ENCODE measurements around the gene TSPAN9. TPM values are rescaled to one million over a fixed set of nuclear protein-coding genes. Genes with fewer than 3 reads are reported as not detected.

Gene TSPAN9
- total RNA-seq, 1 experiment from 2014 or later, result 9.6 TPM

DNA sequence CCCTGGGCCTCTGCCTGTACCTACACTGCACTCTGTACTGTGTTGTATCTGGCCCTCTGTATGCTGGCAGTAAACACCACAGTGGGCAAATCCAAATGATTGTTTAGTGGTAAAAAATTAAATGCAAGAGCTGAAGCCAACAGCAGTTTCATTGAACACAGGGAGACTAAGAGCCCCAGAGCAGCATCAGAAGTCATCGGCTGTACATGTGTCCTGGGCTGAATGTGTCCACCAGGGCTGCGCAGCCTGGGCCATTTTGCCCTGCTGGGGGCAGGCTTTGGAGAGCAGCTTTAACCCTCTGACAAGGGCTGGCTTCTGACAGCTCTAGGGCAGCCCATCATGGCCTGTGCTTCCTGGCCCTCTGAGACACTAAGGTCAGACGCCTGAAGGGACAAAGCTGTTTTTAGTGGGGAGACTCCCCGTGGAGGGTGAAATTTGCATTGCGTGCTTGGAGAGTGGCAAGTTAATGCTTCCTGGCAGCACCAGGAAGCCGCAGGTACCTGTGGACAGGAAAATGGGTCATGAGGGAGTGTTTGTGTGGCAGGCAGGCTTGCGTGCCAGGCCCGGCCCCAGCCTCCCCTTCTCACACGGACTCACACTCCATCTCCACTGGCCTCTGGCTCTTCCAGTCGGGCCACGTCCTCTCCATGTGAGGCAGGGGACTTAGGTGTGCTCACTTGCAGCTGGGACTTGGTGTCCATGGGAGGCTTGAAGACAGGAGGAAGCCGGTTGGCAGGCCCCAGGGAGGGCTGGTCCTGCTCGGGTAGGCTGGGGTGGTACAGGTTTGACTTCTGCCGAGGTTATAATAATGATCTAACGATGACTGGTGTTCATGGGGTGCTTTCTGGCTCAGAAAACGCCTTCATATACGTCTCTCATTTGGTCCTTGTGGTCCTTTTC lies 150.1 kb downstream of the TSPAN9 start:
- H2AFZ ChIP-seq, result no peak overlapping the region

DNA sequence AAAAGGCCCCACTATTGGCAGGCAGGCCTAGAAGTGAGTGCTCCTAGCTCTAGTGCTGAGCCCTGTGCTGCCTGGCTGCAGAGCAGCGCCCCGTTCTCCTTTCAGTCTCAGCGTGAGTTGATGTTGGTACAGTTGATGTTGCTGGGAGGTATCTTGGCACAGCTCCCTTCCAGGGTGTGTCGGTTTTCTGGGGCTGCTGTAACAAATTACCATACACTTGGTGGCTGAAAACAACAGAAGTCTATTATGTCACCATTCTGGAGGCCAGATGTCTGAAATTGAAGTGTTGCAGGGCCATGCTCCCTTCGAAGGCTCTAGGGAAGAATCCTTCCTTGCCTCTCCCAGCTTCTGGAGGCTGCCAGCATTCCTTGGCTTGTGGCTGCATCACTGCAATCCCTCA lies 151.4 kb downstream of the TSPAN9 start:
- intact Hi-C loops (cut with micrococcal nuclease; ENCODE audit: unreplicated experiment), result no loop called here
- H3K4me3 ChIP-seq, result no peak overlapping the region
- no peaks in the 10 kb centered on the region for H3K9me2 ChIP-seq (ENCODE audit: insufficient read depth)
- TF ChIP-seq EZH2 (IDR thresholded peaks at IDR 0.05; ENCODE audit: low read depth), result no peak
- no peak for TF ChIP-seq CTCF (conservative IDR thresholded peaks at IDR 0.05)
- no peaks in the 10 kb centered on the region for H3F3A ChIP-seq (ENCODE audit: insufficient read depth, low read depth)
- H3K9me3 ChIP-seq (ENCODE audit: insufficient read depth, low read depth), result no peaks in the 10 kb centered on the region
- POLR2A ChIA-PET (ENCODE audit: unreplicated experiment), result no interaction called here
- H3K36me3 ChIP-seq (ENCODE audit: low read depth), result no peaks in the 10 kb centered on the region
- CTCF ChIA-PET, result no interaction called here
- no peak overlapping the region for H3K4me2 ChIP-seq
- peaks cover 27% of the 10 kb centered on the region; the same call in 1 of the 2 replicates for H3K27me3 ChIP-seq (ENCODE audit: insufficient read depth, low read depth)
- BruUV-seq (replicated peaks), result no TSS peak
- no peaks in the 10 kb centered on the region for H4K20me1 ChIP-seq (ENCODE audit: insufficient read depth)
- H3K4me1 ChIP-seq (replicated peaks; ENCODE audit: insufficient read depth), result no peaks in the 10 kb centered on the region
- no peak overlapping the region for H2AFZ ChIP-seq
- no peaks in the 10 kb centered on the region for H3K79me2 ChIP-seq (ENCODE audit: low read depth)
- no peak for DNase-seq
- no peak overlapping the region for H3K27ac ChIP-seq

More for the DNA sequence above, 150.1 kb downstream of the TSPAN9 start:
- ChIA-PET POLR2A (ENCODE audit: unreplicated experiment) (no interaction called here), CTCF (no interaction called here)
- Histone ChIP-seq H3K4me2 (no peak overlapping the region), H3K27ac (no peak overlapping the region), H3K27me3 (ENCODE audit: insufficient read depth, low read depth) (0 out of 2 replicates have a peak, but pooled peaks cover 24% of the 10 kb centered on the region), H3K79me2 (ENCODE audit: low read depth) (no peaks in the 10 kb centered on the region), H3K9me3 (ENCODE audit: insufficient read depth, low read depth) (no peaks in the 10 kb centered on the region), H3K36me3 (ENCODE audit: low read depth) (no peaks in the 10 kb centered on the region), H4K20me1 (ENCODE audit: insufficient read depth) (no peaks in the 10 kb centered on the region), H3K4me1 (replicated peaks; ENCODE audit: insufficient read depth) (no peaks in the 10 kb centered on the region), H3F3A (ENCODE audit: insufficient read depth, low read depth) (no peaks in the 10 kb centered on the region), H3K4me3 (no peak overlapping the region), H3K9me2 (ENCODE audit: insufficient read depth) (no peaks in the 10 kb centered on the region)
- intact Hi-C loops (cut with micrococcal nuclease; ENCODE audit: unreplicated experiment), result no loop called here
- BruUV-seq (replicated peaks), result no TSS peak
- DNase-seq, result no peak
- no peak for TF ChIP-seq CTCF (conservative IDR thresholded peaks at IDR 0.05)
- TF ChIP-seq EZH2 (IDR thresholded peaks at IDR 0.05; ENCODE audit: low read depth), result no peak

- BruUV-seq (replicated peaks), result no TSS peak
- POLR2A ChIA-PET (ENCODE audit: unreplicated experiment), result no interaction called here
- Histone ChIP-seq H3K4me1 (replicated peaks; ENCODE audit: insufficient read depth) (no peaks in the 10 kb centered on the region), H3K4me2 (no peak overlapping the region), H3K36me3 (ENCODE audit: low read depth) (no peaks in the 10 kb centered on the region), H4K20me1 (ENCODE audit: insufficient read depth) (no peaks in the 10 kb centered on the region), H3K27ac (no peak overlapping the region), H3K27me3 (ENCODE audit: insufficient read depth, low read depth) (peaks cover 25% of the 10 kb centered on the region; the same call in 1 of the 2 replicates), H2AFZ (no peak overlapping the region), H3K9me3 (ENCODE audit: insufficient read depth, low read depth) (no peaks in the 10 kb centered on the region), H3K9me2 (ENCODE audit: insufficient read depth) (no peaks in the 10 kb centered on the region), H3F3A (ENCODE audit: insufficient read depth, low read depth) (no peaks in the 10 kb centered on the region), H3K4me3 (no peak overlapping the region), H3K79me2 (ENCODE audit: low read depth) (no peaks in the 10 kb centered on the region)
- intact Hi-C loops (cut with micrococcal nuclease; ENCODE audit: unreplicated experiment), result no loop called here
- TF ChIP-seq EZH2 (IDR thresholded peaks at IDR 0.05; ENCODE audit: low read depth) (no peak), CTCF (conservative IDR thresholded peaks at IDR 0.05) (no peak)
- CTCF ChIA-PET, result no interaction called here
- DNase-seq, result no peak
Measured at GRCh38 chr12:3229577-3229976, 152.4 kb downstream of the TSPAN9 start.
